ENCODE measurements around the gene PHLPP2. TPM values are rescaled to one million over a fixed set of nuclear protein-coding genes. Genes with fewer than 3 reads are reported as not detected.
"Not testable (repeated sequence)": the region's sequence is repeated elsewhere in the genome, so short reads cannot be mapped to it uniquely, and the experiment has no call there.

PHLPP2 gene
- total RNA-seq, 6 experiments from 2014 or later, result 11.5 to 14.4 (median 12.9) TPM

GRCh38 chr16:71625113-71625850 lies 99.2 kb downstream of the PHLPP2 start:
- no peak overlapping the region for H3K4me3 Mint-ChIP-seq
- TF ChIP-seq CTCF (IDR thresholded peaks at IDR 0.05), result no peak
- DNase-seq, result no peak
- H3K27ac Mint-ChIP-seq, result no peak overlapping the region
- H3K36me3 Mint-ChIP-seq (ENCODE audit: low read depth), result no peaks in the 10 kb centered on the region
- no peaks in the 10 kb centered on the region for H3K9me3 Mint-ChIP-seq
- peaks cover 29% of the 10 kb centered on the region for H3K27me3 Mint-ChIP-seq (ENCODE audit: insufficient read depth)
- H3K4me1 Mint-ChIP-seq (ENCODE audit: low read depth), result no peaks in the 10 kb centered on the region

GRCh38 chr16:71623597-71623996 lies 100.9 kb downstream of the PHLPP2 start:
- Mint-ChIP-seq H3K27me3 (ENCODE audit: insufficient read depth) (peaks cover 31% of the 10 kb centered on the region), H3K4me3 (no peak overlapping the region), H3K36me3 (ENCODE audit: low read depth) (no peaks in the 10 kb centered on the region), H3K27ac (no peak overlapping the region), H3K4me1 (ENCODE audit: low read depth) (no peaks in the 10 kb centered on the region), H3K9me3 (no peaks in the 10 kb centered on the region)
- no peak for DNase-seq
- no peak for TF ChIP-seq CTCF (IDR thresholded peaks at IDR 0.05)

GRCh38 chr16:71622088-71622487 lies 102.4 kb downstream of the PHLPP2 start:
- no peak overlapping the region for H3K27ac Mint-ChIP-seq
- DNase-seq, result no peak
- no peaks in the 10 kb centered on the region for H3K36me3 Mint-ChIP-seq (ENCODE audit: low read depth)
- no peak for TF ChIP-seq CTCF (IDR thresholded peaks at IDR 0.05)
- H3K4me1 Mint-ChIP-seq (ENCODE audit: low read depth), result no peaks in the 10 kb centered on the region
- H3K4me3 Mint-ChIP-seq, result no peak overlapping the region
- H3K27me3 Mint-ChIP-seq (ENCODE audit: insufficient read depth), result peaks cover 21% of the 10 kb centered on the region
- H3K9me3 Mint-ChIP-seq, result no peaks in the 10 kb centered on the region

- Mint-ChIP-seq H3K27me3 (ENCODE audit: insufficient read depth) (peaks cover 38% of the 10 kb centered on the region), H3K4me3 (no peak overlapping the region), H3K27ac (no peak overlapping the region), H3K36me3 (ENCODE audit: low read depth) (no peaks in the 10 kb centered on the region), H3K9me3 (no peaks in the 10 kb centered on the region), H3K4me1 (ENCODE audit: low read depth) (no peaks in the 10 kb centered on the region)
- no peak for TF ChIP-seq CTCF (IDR thresholded peaks at IDR 0.05)
- DNase-seq, result no peak
These were observed 106.1 kb downstream of the PHLPP2 start for GRCh38 chr16:71618429-71618828.

- not testable (repeated sequence) for H3K36me3 Mint-ChIP-seq (ENCODE audit: low read depth); H3K27ac Mint-ChIP-seq; H3K4me1 Mint-ChIP-seq (ENCODE audit: low read depth); H3K4me3 Mint-ChIP-seq; DNase-seq; H3K9me3 Mint-ChIP-seq
- peaks cover 38% of the 10 kb centered on the region for H3K27me3 Mint-ChIP-seq (ENCODE audit: insufficient read depth)
These were observed 109.5 kb downstream of the PHLPP2 start for GRCh38 chr16:71614956-71615355.

- peak; percentile 17 for DNase-seq
- Mint-ChIP-seq H3K27me3 (ENCODE audit: insufficient read depth) (peaks cover 28% of the 10 kb centered on the region), H3K27ac (no peak overlapping the region), H3K9me3 (no peaks in the 10 kb centered on the region), H3K36me3 (ENCODE audit: low read depth) (no peaks in the 10 kb centered on the region), H3K4me1 (ENCODE audit: low read depth) (peaks cover 13% of the 10 kb centered on the region), H3K4me3 (no peak overlapping the region)
- TF ChIP-seq CTCF (IDR thresholded peaks at IDR 0.05), result peak; percentile 94
These were observed 113.3 kb downstream of the PHLPP2 start for GRCh38 chr16:71610936-71611871.
